Putamen (tissue), 1 donor: ENCODE measurements around the gene AK9.
"Not testable (repeated sequence)": the region's sequence is repeated elsewhere in the genome, so short reads cannot be mapped to it uniquely, and the experiment has no call there.

Source experiments
- DNase-seq: peaks from one replicate; pipeline ENCODE4 v3.0.0-alpha.2; 2016; ENCODE audit warnings: low spot score

AK9 gene

GRCh38 chr6:109695468-109695867 is 4.5 kb upstream of the AK9 start:
- DNase-seq, result no peak

- no peak for DNase-seq
These were observed 2.1 kb upstream of the AK9 start for GRCh38 chr6:109693111-109693510.

GRCh38 chr6:109690373-109690736 is 647 bp downstream of the AK9 start:
- no peak for DNase-seq

- DNase-seq, result no peak
These were observed 3.7 kb downstream of the AK9 start for GRCh38 chr6:109687271-109687761.

- DNase-seq, result no peak
These were observed 4.3 kb downstream of the AK9 start for GRCh38 chr6:109686566-109687265.

GRCh38 chr6:109678661-109679505 is 12.1 kb downstream of the AK9 start:
- not testable (repeated sequence) for DNase-seq

- DNase-seq, result no peak
These were observed 12.8 kb downstream of the AK9 start for GRCh38 chr6:109678240-109678639.

GRCh38 chr6:109676724-109677123 is 14.3 kb downstream of the AK9 start:
- DNase-seq, result no peak

- DNase-seq, result no peak
These were observed 18.2 kb downstream of the AK9 start for GRCh38 chr6:109672839-109673238.

- no peak for DNase-seq
These were observed 18.8 kb downstream of the AK9 start for GRCh38 chr6:109672175-109672574.

GRCh38 chr6:109671733-109672132 is 19.3 kb downstream of the AK9 start:
- no peak for DNase-seq

GRCh38 chr6:109669811-109670210 is 21.2 kb downstream of the AK9 start:
- DNase-seq, result no peak

GRCh38 chr6:109662192-109662591 is 28.8 kb downstream of the AK9 start:
- DNase-seq, result no peak

GRCh38 chr6:109660526-109661320 is 30.3 kb downstream of the AK9 start:
- no peak for DNase-seq

GRCh38 chr6:109655761-109656262 is 35.2 kb downstream of the AK9 start:
- no peak for DNase-seq

- no peak for DNase-seq
These were observed 37.7 kb downstream of the AK9 start for GRCh38 chr6:109653264-109653663.

GRCh38 chr6:109644131-109644530 is 46.9 kb downstream of the AK9 start:
- no peak for DNase-seq

- no peak for DNase-seq
These were observed 58.6 kb downstream of the AK9 start for GRCh38 chr6:109632405-109632804.

GRCh38 chr6:109631403-109631802 is 59.6 kb downstream of the AK9 start:
- DNase-seq, result no peak

GRCh38 chr6:109628158-109629000 is 62.6 kb downstream of the AK9 start:
- no peak for DNase-seq

GRCh38 chr6:109626311-109626710 is 64.7 kb downstream of the AK9 start:
- no peak for DNase-seq
